HepG2 (cell line): ENCODE results near the gene SETD1B. TPM values are rescaled to one million over a fixed set of nuclear protein-coding genes. Genes with fewer than 3 reads are reported as not detected.

Source experiments
- CENPX ChIP-seq: sonication (generic); formaldehyde crosslinking; IDR thresholded peaks from 2 replicates; pipeline ENCODE4 v1.9.0; 2021; ENCODE audit warnings: mild to moderate bottlenecking, missing genetic modification reagents, moderate library complexity
- KLF12 ChIP-seq: sonication (generic); formaldehyde crosslinking; IDR thresholded peaks from 2 replicates; pipeline ENCODE4 v1.4.0; 2020; ENCODE audit warnings: missing genetic modification reagents, borderline replicate concordance
- MXD1 ChIP-seq: sonication (generic); formaldehyde crosslinking; IDR thresholded peaks from 2 replicates; pipeline ENCODE4 v1.4.0; 2020; ENCODE audit warnings: mild to moderate bottlenecking, missing genetic modification reagents
- NFE2L2 ChIP-seq: fragments of 150-350 bp; IDR thresholded peaks from 2 replicates; pipeline ENCODE4 v1.6.1; 2014; ENCODE audit warnings: low read length
- PCBP1 ChIP-seq: fragments of 200-400 bp; formaldehyde crosslinking; IDR thresholded peaks from 2 replicates; pipeline ENCODE4 v1.6.1; 2017; ENCODE audit warnings: mild to moderate bottlenecking, low read depth, low read length, borderline replicate concordance
- PHF8 ChIP-seq: sonication (generic); formaldehyde crosslinking; IDR thresholded peaks from 2 replicates; pipeline ENCODE4 v1.5.0; 2020; ENCODE audit warnings: missing genetic modification reagents
- SALL2 ChIP-seq: sonication (generic); formaldehyde crosslinking; IDR thresholded peaks from 2 replicates; pipeline ENCODE4 v1.8.1; 2023; ENCODE audit warnings: mild to moderate bottlenecking, missing genetic modification reagents, inconsistent platforms
- SRF ChIP-seq: IDR thresholded peaks from 2 replicates; pipeline ENCODE4 v1.6.1; 2011; ENCODE audit warnings: mild to moderate bottlenecking, low read depth, low read length, moderate library complexity
- TAF1 ChIP-seq: sonication (generic); formaldehyde crosslinking; IDR thresholded peaks from 2 replicates; pipeline ENCODE4 v1.4.0; 2020; ENCODE audit warnings: missing genetic modification reagents
- THAP7 ChIP-seq: sonication (generic); formaldehyde crosslinking; IDR thresholded peaks from 2 replicates; pipeline ENCODE4 v1.8.1; 2023; ENCODE audit warnings: mild to moderate bottlenecking, missing genetic modification reagents
- UBTF ChIP-seq: sonication (generic); formaldehyde crosslinking; IDR thresholded peaks from 2 replicates; pipeline ENCODE4 v1.4.0; 2020; ENCODE audit warnings: mild to moderate bottlenecking, missing genetic modification reagents
- XBP1 ChIP-seq: sonication (generic); formaldehyde crosslinking; IDR thresholded peaks from 2 replicates; pipeline ENCODE4 v1.5.0; 2020; ENCODE audit warnings: missing genetic modification reagents
- ZBTB10 ChIP-seq: sonication (generic); formaldehyde crosslinking; IDR thresholded peaks from 2 replicates; pipeline ENCODE4 v1.4.0; 2020; ENCODE audit warnings: missing genetic modification reagents, borderline replicate concordance
- ZBTB38 ChIP-seq: sonication (generic); formaldehyde crosslinking; IDR thresholded peaks from 2 replicates; pipeline ENCODE4 v1.5.1; 2020; ENCODE audit warnings: mild to moderate bottlenecking, missing genetic modification reagents
- ZMYM2 ChIP-seq: sonication (generic); formaldehyde crosslinking; IDR thresholded peaks from 2 replicates; pipeline ENCODE4 v1.8.0; 2022; ENCODE audit warnings: mild to moderate bottlenecking, missing genetic modification reagents
- ZNF121 ChIP-seq: sonication (generic); formaldehyde crosslinking; IDR thresholded peaks from 2 replicates; pipeline ENCODE4 v1.5.0; 2020; ENCODE audit warnings: mild to moderate bottlenecking, missing genetic modification reagents
- ZNF225 ChIP-seq: sonication (generic); formaldehyde crosslinking; IDR thresholded peaks from 2 replicates; pipeline ENCODE4 v1.4.0; 2020; ENCODE audit warnings: mild to moderate bottlenecking, missing genetic modification reagents
- ZNF234 ChIP-seq: sonication (generic); formaldehyde crosslinking; conservative IDR thresholded peaks from 2 replicates; pipeline ENCODE4 v1.5.1; 2020; ENCODE audit warnings: mild to moderate bottlenecking, missing genetic modification reagents
- ZNF337 ChIP-seq: sonication (generic); formaldehyde crosslinking; IDR thresholded peaks from 2 replicates; pipeline ENCODE4 v1.5.1; 2020; ENCODE audit warnings: missing genetic modification reagents, low read depth, mild to moderate bottlenecking, borderline replicate concordance
- ZNF550 ChIP-seq: sonication (generic); formaldehyde crosslinking; IDR thresholded peaks from 2 replicates; pipeline ENCODE4 v1.4.0; 2020; ENCODE audit warnings: mild to moderate bottlenecking, missing genetic modification reagents, borderline replicate concordance
- ZNF577 ChIP-seq: sonication (generic); formaldehyde crosslinking; IDR thresholded peaks from 2 replicates; pipeline ENCODE4 v1.4.0; 2020; ENCODE audit warnings: mild to moderate bottlenecking, low read depth, missing genetic modification reagents, borderline replicate concordance
- ZNF766 ChIP-seq: sonication (generic); formaldehyde crosslinking; IDR thresholded peaks from 2 replicates; pipeline ENCODE4 v1.5.0; 2020; ENCODE audit warnings: missing genetic modification reagents, borderline replicate concordance
- ZNF841 ChIP-seq: sonication (generic); formaldehyde crosslinking; IDR thresholded peaks from 2 replicates; pipeline ENCODE4 v1.8.1; 2023; ENCODE audit warnings: missing genetic modification reagents, borderline replicate concordance
- polyA plus RNA-seq, 8 experiments: library from polyadenylated mRNA; depleted of rRNA in 3 of 8; stranded (reverse) in 7 of 8; unstranded in 1 of 8; fragments of >200 nt; fragmentation: Illumina TruSeq in 4 of 8; extraction: Trizol in 4 of 8; gene quantifications; 2 replicates each; pipeline versions ENCODE4 v1.2.1 to v1.2.3, GENCODE V29; 2011 to 2016; ENCODE audit warnings: low read depth in 4 of 8, missing spikeins in 1 of 8, mixed read lengths in 1 of 8; ENCODE audit not compliant: insufficient read depth in 1 of 8
- total RNA-seq, 5 experiments: library from RNA; depleted of rRNA; stranded (reverse); fragments of >200 nt; fragmentation: Illumina TruSeq; extraction: Trizol; gene quantifications; 2 replicates each; pipeline ENCODE4 v1.2.3, GENCODE V29; 2016; ENCODE audit warnings: low read depth in 1 of 5

Gene SETD1B
- total and polyA plus RNA-seq, 2 of the 13 experiments (the other 11 are each of a cell fraction or from before 2014, with no cell fraction given), result 1.1 to 1.4 TPM

- TF ChIP-seq XBP1 (CRISPR knock-in tag) (no peak), THAP7 (CRISPR knock-in tag) (no peak), MXD1 (CRISPR knock-in tag) (no peak), KLF12 (CRISPR knock-in tag) (no peak), ZNF121 (no peak), ZNF234 (no peak), ZNF841 (no peak), PHF8 (CRISPR knock-in tag) (no peak), ZNF337 (CRISPR knock-in tag) (no peak), UBTF (no peak), ZNF550 (no peak), ZNF225 (CRISPR knock-in tag) (no peak), ZMYM2 (CRISPR knock-in tag) (no peak), CENPX (no peak), ZNF577 (CRISPR knock-in tag) (no peak), SALL2 (no peak), SRF (no peak), NFE2L2 (no peak), ZBTB10 (CRISPR knock-in tag) (no peak), PCBP1 (no peak), ZBTB38 (no peak), ZNF766 (CRISPR knock-in tag) (no peak), TAF1 (CRISPR knock-in tag) (no peak)
Observed at GRCh38 chr12:121787063-121788025, 16.5 kb upstream of the SETD1B start (continued).
